SIG-M5 (cell line): Measurements from ENCODE around the gene SLC43A3.

Source experiments
- DNase-seq: peaks from one replicate; lab custom pipeline; 2025; lab: John Stamatoyannopoulos, UW

SLC43A3 gene

GRCh38 chr11:57426929-57427726 lies at the start of gene SLC43A3:
SLC43A3 (minus strand) TSS chr11:57427121; CDS start chr11:57426172, 949 bp downstream.
- DNase-seq: no peak

GRCh38 chr11:57476047-57476756 lies 49.3 kb upstream of the SLC43A3 start:
- no peak for DNase-seq

GRCh38 chr11:57475671-57476046 lies 48.7 kb upstream of the SLC43A3 start:
- DNase-seq: no peak

- no peak for DNase-seq
Measured at GRCh38 chr11:57475191-57475590, 48.3 kb upstream of the SLC43A3 start.

GRCh38 chr11:57474803-57475115 lies 47.8 kb upstream of the SLC43A3 start:
- DNase-seq: no peak

GRCh38 chr11:57474017-57474802 lies 47.3 kb upstream of the SLC43A3 start:
- DNase-seq: peak; percentile 10

GRCh38 chr11:57473285-57473841 lies 46.4 kb upstream of the SLC43A3 start:
- peak; percentile 14 for DNase-seq

- DNase-seq: no peak
Measured at GRCh38 chr11:57471496-57471895, 44.6 kb upstream of the SLC43A3 start.

- DNase-seq: no peak
Measured at GRCh38 chr11:57469268-57469667, 42.3 kb upstream of the SLC43A3 start.

GRCh38 chr11:57468276-57468675 lies 41.4 kb upstream of the SLC43A3 start:
- DNase-seq: no peak

GRCh38 chr11:57467508-57468157 lies 40.7 kb upstream of the SLC43A3 start:
- no peak for DNase-seq

- no peak for DNase-seq
Measured at GRCh38 chr11:57466680-57467079, 39.8 kb upstream of the SLC43A3 start.

GRCh38 chr11:57464539-57465181 lies 37.7 kb upstream of the SLC43A3 start:
- no peak for DNase-seq

GRCh38 chr11:57463671-57464538 lies 37.0 kb upstream of the SLC43A3 start:
- DNase-seq: no peak

GRCh38 chr11:57462597-57462996 lies 35.7 kb upstream of the SLC43A3 start:
- DNase-seq: no peak

- DNase-seq: no peak
Measured at GRCh38 chr11:57461841-57462489, 35.0 kb upstream of the SLC43A3 start.

GRCh38 chr11:57460758-57461749 lies 34.1 kb upstream of the SLC43A3 start:
- DNase-seq: no peak

GRCh38 chr11:57460022-57460757 lies 33.3 kb upstream of the SLC43A3 start, which contains the start of gene RTN4RL2:
RTN4RL2 (plus strand) TSS chr11:57460528; CDS start chr11:57460866, 338 bp downstream.
- no peak for DNase-seq
